Femur (tissue), 1 donor: ENCODE measurements around the gene TMEM117.
"Not testable (repeated sequence)": the region's sequence is repeated elsewhere in the genome, so short reads cannot be mapped to it uniquely, and the experiment has no call there.

Source experiments
- DNase-seq: peaks from one replicate; pipeline ENCODE4 v3.0.0-alpha.2; 2017

TMEM117 gene

GRCh38 chr12:44031472-44032185 is 195.7 kb downstream of the TMEM117 start:
- DNase-seq, result no peak

GRCh38 chr12:44034906-44035305 is 199.0 kb downstream of the TMEM117 start:
- DNase-seq, result no peak

- no peak for DNase-seq
These were observed 201.1 kb downstream of the TMEM117 start for GRCh38 chr12:44036875-44037443.

- no peak for DNase-seq
These were observed 202.5 kb downstream of the TMEM117 start for GRCh38 chr12:44038411-44038810.

GRCh38 chr12:44044491-44044890 is 208.6 kb downstream of the TMEM117 start:
- not testable (repeated sequence) for DNase-seq

GRCh38 chr12:44046732-44047417 is 211.0 kb downstream of the TMEM117 start:
- DNase-seq, result no peak

- no peak for DNase-seq
These were observed 216.7 kb downstream of the TMEM117 start for GRCh38 chr12:44052554-44052953.

- no peak for DNase-seq
These were observed 217.8 kb downstream of the TMEM117 start for GRCh38 chr12:44053549-44054127.

- no peak for DNase-seq
These were observed 218.4 kb downstream of the TMEM117 start for GRCh38 chr12:44054281-44054680.

- DNase-seq, result no peak
These were observed 222.5 kb downstream of the TMEM117 start for GRCh38 chr12:44058366-44058765.

- no peak for DNase-seq
These were observed 223.6 kb downstream of the TMEM117 start for GRCh38 chr12:44059476-44059875.

- no peak for DNase-seq
These were observed 227.8 kb downstream of the TMEM117 start for GRCh38 chr12:44063671-44064070.

- DNase-seq, result no peak
These were observed 241.0 kb downstream of the TMEM117 start for GRCh38 chr12:44076871-44077270.

GRCh38 chr12:44077294-44077693 is 241.4 kb downstream of the TMEM117 start:
- no peak for DNase-seq

- no peak for DNase-seq
These were observed 242.4 kb downstream of the TMEM117 start for GRCh38 chr12:44078273-44078672.

- DNase-seq, result no peak
These were observed 252.8 kb downstream of the TMEM117 start for GRCh38 chr12:44088647-44089046.

GRCh38 chr12:44091948-44092606 is 256.2 kb downstream of the TMEM117 start:
- no peak for DNase-seq

GRCh38 chr12:44098786-44099185 is 262.9 kb downstream of the TMEM117 start:
- DNase-seq, result no peak

GRCh38 chr12:44099486-44099885 is 263.6 kb downstream of the TMEM117 start:
- DNase-seq, result no peak

GRCh38 chr12:44100264-44100663 is 264.4 kb downstream of the TMEM117 start:
- no peak for DNase-seq

- DNase-seq, result no peak
These were observed 265.6 kb downstream of the TMEM117 start for GRCh38 chr12:44101475-44101874.

GRCh38 chr12:44114906-44115305 is 279.0 kb downstream of the TMEM117 start:
- no peak for DNase-seq

GRCh38 chr12:44117337-44117736 is 281.5 kb downstream of the TMEM117 start:
- DNase-seq, result no peak
